ENCODE data around the gene FXYD6.
A peak's percentile ranks its signal among the peaks of the same experiment; 100 is the strongest.

DNA sequence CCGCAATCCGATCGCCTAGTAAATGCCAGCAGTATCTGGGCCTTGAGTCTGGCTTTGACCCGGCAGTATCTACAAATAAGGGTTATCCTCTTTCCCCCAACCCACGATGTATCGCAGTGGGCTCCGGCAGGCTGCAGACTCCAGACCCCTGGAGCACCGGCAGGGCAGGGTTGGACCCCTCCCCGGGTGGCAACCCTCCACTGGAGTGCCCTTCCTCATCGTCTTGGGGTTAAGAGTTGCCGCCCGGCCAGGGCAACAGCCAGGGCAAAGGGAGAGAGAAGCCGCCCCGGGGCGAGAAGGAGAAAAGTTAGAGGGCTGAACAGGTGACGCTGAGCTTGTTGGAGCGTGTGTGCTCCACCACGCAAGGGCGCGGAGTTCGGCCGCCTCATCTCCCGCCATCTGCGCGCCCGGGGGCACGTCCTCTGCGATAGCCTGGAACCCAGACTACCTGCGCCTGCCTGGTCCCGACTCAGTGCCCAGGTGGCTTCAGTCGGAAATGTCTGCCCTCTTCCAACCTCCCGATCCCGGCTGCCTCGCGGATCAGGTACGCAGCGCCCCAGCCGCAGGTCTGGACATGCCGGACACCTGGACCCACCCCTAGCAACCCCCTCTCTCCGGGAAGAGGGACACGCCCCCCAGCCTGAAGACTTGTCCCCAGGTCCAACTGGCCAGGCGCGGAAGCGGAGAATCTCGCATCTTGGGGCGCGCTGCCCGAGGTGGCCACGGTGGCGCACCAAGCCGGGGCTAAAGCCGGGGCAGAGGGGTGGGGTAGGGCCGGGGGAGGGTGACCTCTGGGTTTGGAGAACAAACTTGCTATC lies 80.6 kb downstream of the FXYD6 start:
- peak; percentile 51; the same call in 1 of the 2 replicates for TF ChIP-seq GATA2 (IDR thresholded peaks at IDR 0.05; ENCODE audit: low read depth, low read length)
- TF ChIP-seq GATA3 (IDR thresholded peaks at IDR 0.05; ENCODE audit: low read depth, low read length) = no peak
